Measurements from ENCODE around the gene CAPN13.

The CAPN13 gene

DNA sequence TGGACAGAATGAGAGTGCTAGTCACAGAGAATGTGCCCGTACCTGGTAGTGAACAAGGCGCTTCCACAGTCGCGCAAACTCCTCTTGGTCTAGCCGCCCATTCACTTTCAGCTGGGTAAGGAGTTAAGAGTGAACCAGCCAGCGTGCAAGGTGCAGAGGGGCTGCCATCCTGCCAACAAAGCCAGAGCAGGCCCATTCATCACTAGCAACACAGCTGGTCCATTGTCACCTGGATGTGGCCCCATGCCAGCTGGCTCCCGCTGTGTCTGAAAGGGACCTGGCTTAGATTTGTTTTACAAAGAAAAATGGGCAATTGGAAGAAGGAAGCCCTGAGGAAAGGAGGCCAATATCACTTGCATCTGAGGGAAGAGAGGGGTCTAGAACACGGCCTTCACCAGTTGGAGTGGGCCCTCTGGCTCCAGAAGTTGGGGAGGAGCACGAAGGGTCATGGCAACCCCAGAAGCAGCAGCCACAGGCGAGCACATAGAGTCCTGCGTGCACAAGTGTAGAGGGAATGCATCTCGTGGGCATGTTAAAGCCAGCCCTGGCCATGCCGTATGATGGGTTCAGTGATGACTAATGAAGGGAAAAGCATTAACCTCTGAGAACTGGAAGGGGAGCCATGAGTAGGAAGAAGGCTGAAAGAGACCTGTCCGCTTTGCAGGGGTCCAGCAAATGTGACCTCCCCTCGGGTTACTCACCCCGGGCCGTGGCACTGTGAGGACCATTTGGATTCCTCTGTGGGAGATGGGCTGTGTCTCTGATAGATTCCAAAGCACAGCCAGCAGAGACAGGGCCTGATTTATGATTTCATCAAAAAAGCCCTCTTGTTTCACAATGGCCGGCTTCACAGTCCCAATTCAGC, 70.6 kb downstream of the CAPN13 start:
- H3K4me3 ChIP-seq (ENCODE audit: low read length) = no peak overlapping the region
- H3K36me3 ChIP-seq (replicated peaks; ENCODE audit: insufficient read depth, low read length) = no peaks in the 10 kb centered on the region
- H3K4me2 ChIP-seq (ENCODE audit: low read depth, low read length) = no peak overlapping the region
- no peak overlapping the region for H2AFZ ChIP-seq (ENCODE audit: low read length)
- H4K20me1 ChIP-seq (ENCODE audit: insufficient read depth, low read length) = no peaks in the 10 kb centered on the region
- DNase-seq = no peak
- H3K27me3 ChIP-seq (replicated peaks; ENCODE audit: insufficient read depth, low read length) = no peaks in the 10 kb centered on the region
- no peak overlapping the region for H3K27ac ChIP-seq (ENCODE audit: low read length)
- H3K4me1 ChIP-seq (ENCODE audit: low read length) = no peaks in the 10 kb centered on the region
- no peaks in the 10 kb centered on the region for H3K9me3 ChIP-seq (replicated peaks; ENCODE audit: insufficient read depth, low read length)
- H3K9me2 ChIP-seq (replicated peaks; ENCODE audit: insufficient read depth, low read length) = no peaks in the 10 kb centered on the region
- H3F3A ChIP-seq (ENCODE audit: insufficient read depth, low read length) = no peaks in the 10 kb centered on the region
- H3K79me2 ChIP-seq (ENCODE audit: low read length) = no peaks in the 10 kb centered on the region
- H3K9ac ChIP-seq (ENCODE audit: low read length) = no peak overlapping the region
- TF ChIP-seq EZH2 (optimal IDR thresholded peaks at IDR 0.05; ENCODE audit: low read depth, low read length) (no peak), CTCF (IDR thresholded peaks at IDR 0.05; ENCODE audit: low read length) (no peak), EZH2phosphoT487 (IDR thresholded peaks at IDR 0.05; ENCODE audit: low read length) (no peak)

- TF ChIP-seq CTCF (IDR thresholded peaks at IDR 0.05; ENCODE audit: low read length) = no peak
- no peak for TF ChIP-seq EZH2 (optimal IDR thresholded peaks at IDR 0.05; ENCODE audit: low read depth, low read length)
- TF ChIP-seq EZH2phosphoT487 (IDR thresholded peaks at IDR 0.05; ENCODE audit: low read length) = no peak
- no peaks in the 10 kb centered on the region for H3K27me3 ChIP-seq (replicated peaks; ENCODE audit: insufficient read depth, low read length)
Observed at GRCh38 chr2:30733876-30734520, 73.2 kb downstream of the CAPN13 start.

DNA sequence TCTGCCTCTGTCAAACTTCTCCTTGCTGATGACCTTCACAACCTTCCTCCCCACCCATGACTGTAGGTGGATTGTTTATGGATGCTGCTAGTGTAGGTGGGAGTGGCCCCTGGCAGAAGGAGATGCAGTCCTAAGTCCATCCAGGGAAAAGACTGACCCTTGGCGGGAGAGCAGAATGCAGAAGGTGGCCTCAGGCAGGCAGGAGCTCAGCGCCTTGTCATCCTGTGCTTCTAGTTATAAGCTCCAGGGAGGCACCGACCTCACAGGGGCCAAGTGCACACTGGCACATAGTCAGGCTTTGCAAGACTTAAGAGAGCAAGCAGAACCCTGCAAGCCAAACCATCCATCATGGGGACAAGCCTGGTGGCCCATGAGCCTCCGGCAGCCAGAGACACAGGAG, 74.4 kb downstream of the CAPN13 start:
- Histone ChIP-seq H3K9me2 (replicated peaks; ENCODE audit: insufficient read depth, low read length) (no peaks in the 10 kb centered on the region), H3K4me2 (ENCODE audit: low read depth, low read length) (no peak overlapping the region)

More at GRCh38 chr2:30733876-30734520, 73.2 kb downstream of the CAPN13 start:
- Histone ChIP-seq H3K4me1 (ENCODE audit: low read length) (no peaks in the 10 kb centered on the region), H3K9me3 (replicated peaks; ENCODE audit: insufficient read depth, low read length) (no peaks in the 10 kb centered on the region), H2AFZ (ENCODE audit: low read length) (no peak overlapping the region), H3K9me2 (replicated peaks; ENCODE audit: insufficient read depth, low read length) (no peaks in the 10 kb centered on the region), H3K36me3 (replicated peaks; ENCODE audit: insufficient read depth, low read length) (no peaks in the 10 kb centered on the region), H3F3A (ENCODE audit: insufficient read depth, low read length) (no peaks in the 10 kb centered on the region), H3K27ac (ENCODE audit: low read length) (no peak overlapping the region), H3K9ac (ENCODE audit: low read length) (no peak overlapping the region), H3K79me2 (ENCODE audit: low read length) (no peaks in the 10 kb centered on the region), H4K20me1 (ENCODE audit: insufficient read depth, low read length) (no peaks in the 10 kb centered on the region), H3K4me2 (ENCODE audit: low read depth, low read length) (no peak overlapping the region), H3K4me3 (ENCODE audit: low read length) (no peak overlapping the region)
- no peak for DNase-seq

More for the DNA sequence above, 74.4 kb downstream of the CAPN13 start:
- H4K20me1 ChIP-seq (ENCODE audit: insufficient read depth, low read length) = no peaks in the 10 kb centered on the region
- TF ChIP-seq CTCF (IDR thresholded peaks at IDR 0.05; ENCODE audit: low read length) (no peak), EZH2phosphoT487 (IDR thresholded peaks at IDR 0.05; ENCODE audit: low read length) (no peak), EZH2 (optimal IDR thresholded peaks at IDR 0.05; ENCODE audit: low read depth, low read length) (no peak)
- DNase-seq = no peak
- no peak overlapping the region for H3K4me3 ChIP-seq (ENCODE audit: low read length)
- no peaks in the 10 kb centered on the region for H3F3A ChIP-seq (ENCODE audit: insufficient read depth, low read length)
- H3K27ac ChIP-seq (ENCODE audit: low read length) = no peak overlapping the region
- no peak overlapping the region for H3K9ac ChIP-seq (ENCODE audit: low read length)
- H3K4me1 ChIP-seq (ENCODE audit: low read length) = no peaks in the 10 kb centered on the region
- no peaks in the 10 kb centered on the region for H3K27me3 ChIP-seq (replicated peaks; ENCODE audit: insufficient read depth, low read length)
- H2AFZ ChIP-seq (ENCODE audit: low read length) = no peak overlapping the region
- H3K9me3 ChIP-seq (replicated peaks; ENCODE audit: insufficient read depth, low read length) = no peaks in the 10 kb centered on the region
- no peaks in the 10 kb centered on the region for H3K36me3 ChIP-seq (replicated peaks; ENCODE audit: insufficient read depth, low read length)
- H3K79me2 ChIP-seq (ENCODE audit: low read length) = no peaks in the 10 kb centered on the region
